Activated T-helper 17 cell treated with anti-CD3 and anti-CD28 coated beads, Interleukin-2, amount 50 U/mL, for 72 hours (primary cell): ENCODE data around the gene EGFLAM. TPM values are rescaled to one million over a fixed set of nuclear protein-coding genes. Genes with fewer than 3 reads are reported as not detected.

ENCODE experiments used
- ATAC-seq: fragments of 150-1000 bp; cut with Tn5 transposase; replicated peaks from 2 replicates; pipeline ENCODE4 v1.10.0; 2021; ENCODE audit warnings: mild to moderate bottlenecking, moderate library complexity
- H3K27ac Mint-ChIP-seq: one replicate; pipeline ENCODE4 v1.8.0; 2022; ENCODE audit warnings: mixed read lengths
- H3K27me3 Mint-ChIP-seq: one replicate; pipeline ENCODE4 v1.8.0; 2022; ENCODE audit warnings: mixed read lengths
- H3K36me3 Mint-ChIP-seq: one replicate; pipeline ENCODE4 v1.8.0; 2022; ENCODE audit warnings: low read depth, mild to moderate bottlenecking, mixed read lengths
- H3K4me1 Mint-ChIP-seq: one replicate; pipeline ENCODE4 v1.8.0; 2022; ENCODE audit warnings: mixed read lengths
- H3K4me3 Mint-ChIP-seq: one replicate; pipeline ENCODE4 v1.8.0; 2022; ENCODE audit warnings: mild to moderate bottlenecking, mixed read lengths
- H3K9me3 Mint-ChIP-seq: one replicate; pipeline ENCODE4 v1.8.0; 2022; ENCODE audit warnings: mixed read lengths
- total RNA-seq, 2 donors: library from RNA; stranded (reverse); gene quantifications; one replicate each; pipeline ENCODE4 v1.2.3, GENCODE V29; 2022

Gene EGFLAM
- total RNA-seq, 2 donors from 2014 or later = not detected

DNA sequence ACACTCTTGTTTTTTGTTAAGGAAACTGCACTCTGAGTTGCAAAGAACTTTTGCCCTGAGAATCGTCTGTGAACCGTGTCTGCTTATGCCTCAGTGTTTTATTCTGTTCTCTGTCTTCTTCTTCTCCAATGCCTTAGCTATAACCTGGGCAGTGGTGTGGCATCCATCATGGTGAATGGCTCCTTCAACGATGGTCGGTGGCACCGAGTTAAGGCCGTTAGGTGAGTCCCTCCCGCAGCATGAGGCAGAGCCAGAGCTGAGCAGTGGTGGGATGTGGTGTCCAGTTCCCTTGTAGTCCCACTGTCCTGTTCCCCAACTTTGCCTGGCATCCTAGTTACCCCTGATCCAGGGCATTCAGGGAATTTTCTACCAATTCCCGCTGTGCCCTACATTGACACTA, 199.8 kb downstream of the EGFLAM start:
- Mint-ChIP-seq H3K27me3 (peaks cover 44% of the 10 kb centered on the region), H3K4me1 (peaks cover 8% of the 10 kb centered on the region), H3K27ac (no peak overlapping the region), H3K4me3 (no peak overlapping the region), H3K36me3 (no peaks in the 10 kb centered on the region), H3K9me3 (peaks cover 3% of the 10 kb centered on the region)
- ATAC-seq = no peak

DNA sequence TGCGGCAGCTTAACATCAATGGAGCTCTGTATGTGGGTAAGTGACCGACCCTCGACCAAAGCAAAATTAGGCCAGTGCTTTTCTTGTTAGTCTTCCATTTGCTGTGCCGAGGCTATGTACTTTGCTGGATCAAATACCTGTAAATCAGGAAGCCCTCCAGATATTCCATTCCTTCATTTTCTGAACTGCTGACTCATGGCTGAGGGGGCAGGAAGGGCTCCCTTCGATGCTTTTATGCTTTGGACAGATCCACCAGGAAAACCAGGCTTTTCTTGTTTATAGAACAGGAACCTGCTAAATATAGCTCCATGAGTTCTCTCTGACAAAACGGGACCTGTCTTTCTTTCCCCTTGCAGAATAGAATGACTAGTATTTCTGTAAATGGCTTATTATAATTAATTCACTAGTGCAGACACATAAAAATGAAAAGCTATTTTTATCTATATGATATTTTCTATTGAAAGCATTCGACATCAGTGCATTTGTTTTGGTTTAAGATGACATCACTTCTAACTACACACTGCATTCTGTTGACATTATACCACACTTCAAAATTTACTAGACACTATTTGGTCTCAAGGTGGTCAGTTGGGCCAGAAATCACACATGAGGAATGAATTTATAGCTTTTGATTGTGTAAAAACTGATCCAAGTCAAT, 204.7 kb downstream of the EGFLAM start:
- no peaks in the 10 kb centered on the region for H3K36me3 Mint-ChIP-seq
- peaks cover 21% of the 10 kb centered on the region for H3K27me3 Mint-ChIP-seq
- no peaks in the 10 kb centered on the region for H3K4me1 Mint-ChIP-seq
- H3K27ac Mint-ChIP-seq = no peak overlapping the region
- peaks cover 3% of the 10 kb centered on the region for H3K9me3 Mint-ChIP-seq
- no peak for ATAC-seq
- H3K4me3 Mint-ChIP-seq = no peak overlapping the region

DNA sequence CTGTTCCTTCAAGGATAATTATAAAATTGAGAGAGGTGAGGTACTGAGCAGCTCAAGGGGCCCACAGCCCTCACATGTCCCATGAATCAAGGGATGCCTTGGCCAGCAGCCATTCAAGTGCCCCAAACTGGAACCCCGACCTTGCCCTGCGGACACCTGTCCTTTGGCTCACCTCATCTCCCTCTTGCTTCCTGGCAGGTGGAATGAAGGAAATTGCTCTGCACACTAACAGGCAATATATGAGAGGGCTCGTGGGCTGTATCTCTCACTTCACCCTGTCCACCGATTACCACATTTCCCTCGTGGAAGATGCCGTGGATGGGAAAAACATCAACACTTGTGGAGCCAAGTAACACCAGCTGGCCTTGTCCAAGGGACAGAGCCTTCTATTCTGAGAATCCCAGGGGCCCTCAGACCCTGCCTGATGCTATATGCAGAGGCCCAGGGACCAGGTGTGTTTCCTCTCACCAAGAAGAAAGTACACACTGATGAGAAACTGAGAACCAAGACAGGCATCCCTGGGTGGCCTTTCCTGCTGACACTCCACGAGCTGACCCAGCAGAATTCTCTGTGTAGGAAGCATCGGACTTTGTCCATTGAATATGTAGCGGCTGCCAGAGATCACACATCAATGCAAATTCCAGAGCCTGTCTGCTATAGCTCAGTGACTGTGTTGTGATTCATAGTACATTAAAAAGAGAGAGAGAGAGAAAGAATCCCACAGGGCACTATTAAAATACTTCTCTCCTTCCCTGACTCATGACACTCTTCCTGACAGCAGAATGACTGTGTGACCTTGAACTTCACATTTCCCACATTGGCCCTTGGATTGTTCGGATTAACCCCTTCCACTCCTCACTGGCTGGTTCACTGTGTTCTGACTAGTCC, 205.5 kb downstream of the EGFLAM start:
- no peak for ATAC-seq
- Mint-ChIP-seq H3K27ac (no peak overlapping the region), H3K4me1 (no peaks in the 10 kb centered on the region), H3K27me3 (peaks cover 21% of the 10 kb centered on the region), H3K36me3 (no peaks in the 10 kb centered on the region), H3K9me3 (peaks cover 3% of the 10 kb centered on the region), H3K4me3 (no peak overlapping the region)

DNA sequence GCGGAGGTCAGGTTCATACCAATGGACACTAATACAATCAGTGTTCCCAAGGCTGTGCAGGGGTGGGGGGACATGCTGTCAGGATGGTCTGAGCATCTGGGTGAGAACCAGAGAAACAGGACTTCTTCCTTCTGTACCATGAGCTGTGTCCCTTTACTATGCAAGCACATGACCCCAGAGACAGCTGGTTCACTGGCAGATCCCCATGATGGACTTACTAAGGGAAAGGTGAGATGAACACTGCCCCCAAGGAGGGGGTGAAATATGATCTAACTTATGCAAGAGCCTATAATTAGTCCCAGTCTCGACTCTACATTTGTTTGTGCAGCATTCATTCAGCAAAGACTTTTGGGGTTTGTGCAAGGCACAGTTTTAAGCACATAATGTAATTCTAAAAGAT, 206.7 kb downstream of the EGFLAM start:
- Mint-ChIP-seq H3K27me3 (peaks cover 17% of the 10 kb centered on the region), H3K4me1 (no peaks in the 10 kb centered on the region), H3K4me3 (no peak overlapping the region), H3K9me3 (peaks cover 3% of the 10 kb centered on the region), H3K36me3 (no peaks in the 10 kb centered on the region), H3K27ac (no peak overlapping the region)
- no peak for ATAC-seq

DNA sequence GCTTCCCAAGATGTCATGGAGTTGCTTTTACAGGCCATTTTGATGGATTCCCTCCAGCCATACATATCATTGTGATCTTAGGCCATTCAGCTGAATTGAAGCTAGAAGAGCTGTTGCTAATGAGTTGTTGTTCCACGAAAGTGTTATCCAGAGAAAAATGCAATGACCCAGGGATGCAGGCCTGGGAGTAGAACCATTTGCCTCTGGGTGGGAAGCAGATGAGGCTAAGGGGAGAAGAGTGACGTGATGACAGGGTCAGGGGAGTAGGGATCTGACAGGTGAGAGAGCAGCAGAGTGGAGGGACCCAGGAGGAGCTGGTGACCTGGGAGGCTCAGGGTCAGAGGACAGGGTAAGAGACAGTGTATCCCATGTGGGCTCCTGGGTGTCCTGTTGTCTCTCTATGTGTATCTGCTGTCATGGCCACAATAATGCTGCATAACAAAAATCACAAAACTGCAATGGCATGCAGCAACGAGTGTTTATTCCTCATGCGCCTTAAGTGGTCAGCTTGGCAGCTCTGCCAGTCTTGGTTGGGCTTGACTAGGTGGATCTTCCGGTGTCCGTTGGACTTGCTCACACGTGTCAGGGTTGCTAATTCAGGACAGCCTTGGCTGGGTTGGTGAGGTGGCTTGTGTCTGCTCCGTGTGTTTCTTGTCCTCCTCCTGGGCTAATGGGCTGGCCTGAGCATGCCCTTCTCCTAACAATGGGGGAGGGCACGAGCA, 207.5 kb downstream of the EGFLAM start:
- H3K36me3 Mint-ChIP-seq = no peaks in the 10 kb centered on the region
- H3K9me3 Mint-ChIP-seq = no peaks in the 10 kb centered on the region
- H3K27me3 Mint-ChIP-seq = peaks cover 11% of the 10 kb centered on the region
- no peak overlapping the region for H3K4me3 Mint-ChIP-seq
- no peak for ATAC-seq
- H3K4me1 Mint-ChIP-seq = no peaks in the 10 kb centered on the region
- no peak overlapping the region for H3K27ac Mint-ChIP-seq

DNA sequence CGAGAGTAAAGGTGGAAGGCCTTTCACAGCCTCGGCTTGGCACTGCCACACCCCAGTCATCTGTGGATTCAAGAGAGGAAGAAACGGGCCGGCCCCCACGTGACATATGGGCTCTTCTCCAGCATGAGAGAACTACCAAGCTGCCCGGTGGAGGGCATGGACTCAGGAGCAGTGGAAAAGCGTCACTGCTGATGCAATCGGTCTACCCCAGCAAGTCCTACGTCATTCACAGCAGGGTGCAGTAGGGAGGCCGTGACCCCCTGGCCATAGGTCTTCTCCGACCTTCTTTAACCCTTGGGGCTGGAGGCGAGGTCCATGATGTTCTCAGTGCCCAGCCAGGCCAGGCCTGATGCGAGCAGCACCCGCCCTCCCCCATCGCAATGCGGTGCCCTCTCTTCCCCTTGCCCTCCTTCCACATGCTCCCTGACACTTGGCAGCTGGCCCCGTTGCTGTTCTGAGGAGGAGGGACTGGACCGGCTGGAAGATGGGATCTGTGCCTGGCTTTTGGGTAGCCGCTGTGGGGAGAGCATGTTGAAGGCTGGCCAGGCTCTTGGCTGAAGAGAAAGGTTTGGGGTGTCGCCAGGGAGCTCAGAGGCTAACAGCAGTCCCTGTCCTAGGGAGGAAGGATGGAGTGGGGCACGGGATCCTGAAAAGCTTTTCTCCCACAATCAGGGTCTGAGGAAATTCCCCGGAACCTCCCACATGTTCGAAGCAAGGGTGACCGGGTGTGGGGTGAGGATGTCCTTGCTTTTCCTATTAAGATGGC, 208.2 kb downstream of the EGFLAM start:
- Mint-ChIP-seq H3K27me3 (peaks cover 11% of the 10 kb centered on the region), H3K27ac (no peak overlapping the region), H3K9me3 (no peaks in the 10 kb centered on the region), H3K4me3 (no peak overlapping the region), H3K4me1 (no peaks in the 10 kb centered on the region), H3K36me3 (no peaks in the 10 kb centered on the region)
- no peak for ATAC-seq

DNA sequence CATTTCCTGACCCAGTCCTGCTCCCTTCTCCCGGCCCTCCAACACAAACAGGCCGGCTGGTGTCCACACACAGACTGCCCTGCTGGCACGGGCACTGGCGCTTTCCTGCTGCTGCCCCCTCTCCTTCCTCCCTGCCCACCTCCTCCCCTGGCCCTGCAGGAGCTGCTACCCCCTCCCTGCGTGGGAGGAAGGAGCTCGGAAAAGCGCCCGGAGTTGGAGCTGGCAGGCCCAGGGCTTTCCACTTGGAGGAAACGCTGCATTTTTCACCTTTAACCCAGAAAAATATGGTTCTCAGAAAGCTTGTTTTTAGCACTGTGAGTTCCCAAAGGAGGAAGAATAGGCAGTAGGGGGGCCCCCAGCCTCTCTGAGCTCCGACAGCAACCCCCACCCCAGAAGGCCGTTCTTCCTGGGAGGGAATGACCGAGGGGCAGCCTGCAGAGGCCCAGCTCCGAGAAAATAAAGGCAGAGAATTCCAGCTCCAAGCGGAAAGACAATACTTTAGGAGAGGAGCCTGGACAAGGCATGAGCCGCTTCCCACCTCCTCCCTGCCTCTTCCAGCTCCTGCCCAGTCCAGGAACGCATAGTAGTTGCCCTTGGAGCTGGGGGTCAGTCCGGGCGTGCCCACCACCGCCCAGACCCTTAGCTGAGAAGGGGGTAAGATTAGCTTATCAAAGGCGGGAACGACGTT, 209.1 kb downstream of the EGFLAM start:
- Mint-ChIP-seq H3K36me3 (no peaks in the 10 kb centered on the region), H3K4me3 (no peak overlapping the region), H3K27me3 (peaks cover 11% of the 10 kb centered on the region), H3K4me1 (no peaks in the 10 kb centered on the region), H3K27ac (no peak overlapping the region), H3K9me3 (no peaks in the 10 kb centered on the region)
- ATAC-seq = no peak

DNA sequence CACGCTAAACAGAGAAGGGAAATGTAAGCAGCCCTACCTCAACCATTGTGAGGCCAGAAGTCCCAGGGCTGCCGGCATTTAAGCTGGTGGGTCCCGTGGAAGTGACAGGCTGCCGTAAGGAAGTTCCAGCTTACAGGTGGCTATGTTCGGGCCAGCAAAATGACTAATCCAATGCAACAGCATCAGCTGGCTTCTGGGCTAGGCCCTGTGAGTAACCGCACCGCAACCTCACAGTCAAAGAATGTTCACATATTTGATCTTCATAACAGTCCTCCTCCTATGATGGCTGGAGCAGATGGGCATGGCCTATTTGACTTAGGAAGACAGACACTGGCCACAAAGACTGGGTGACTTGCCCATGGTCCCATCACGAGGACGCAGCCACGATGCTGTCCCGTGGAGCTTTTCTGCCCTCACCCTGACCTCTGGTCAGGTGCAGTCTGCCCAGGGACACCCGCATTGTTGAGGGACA, 209.9 kb downstream of the EGFLAM start:
- H3K27ac Mint-ChIP-seq = no peak overlapping the region
- ATAC-seq = no peak
- no peak overlapping the region for H3K4me3 Mint-ChIP-seq
- H3K36me3 Mint-ChIP-seq = no peaks in the 10 kb centered on the region
- no peaks in the 10 kb centered on the region for H3K9me3 Mint-ChIP-seq
- H3K27me3 Mint-ChIP-seq = peaks cover 7% of the 10 kb centered on the region
- H3K4me1 Mint-ChIP-seq = no peaks in the 10 kb centered on the region

DNA sequence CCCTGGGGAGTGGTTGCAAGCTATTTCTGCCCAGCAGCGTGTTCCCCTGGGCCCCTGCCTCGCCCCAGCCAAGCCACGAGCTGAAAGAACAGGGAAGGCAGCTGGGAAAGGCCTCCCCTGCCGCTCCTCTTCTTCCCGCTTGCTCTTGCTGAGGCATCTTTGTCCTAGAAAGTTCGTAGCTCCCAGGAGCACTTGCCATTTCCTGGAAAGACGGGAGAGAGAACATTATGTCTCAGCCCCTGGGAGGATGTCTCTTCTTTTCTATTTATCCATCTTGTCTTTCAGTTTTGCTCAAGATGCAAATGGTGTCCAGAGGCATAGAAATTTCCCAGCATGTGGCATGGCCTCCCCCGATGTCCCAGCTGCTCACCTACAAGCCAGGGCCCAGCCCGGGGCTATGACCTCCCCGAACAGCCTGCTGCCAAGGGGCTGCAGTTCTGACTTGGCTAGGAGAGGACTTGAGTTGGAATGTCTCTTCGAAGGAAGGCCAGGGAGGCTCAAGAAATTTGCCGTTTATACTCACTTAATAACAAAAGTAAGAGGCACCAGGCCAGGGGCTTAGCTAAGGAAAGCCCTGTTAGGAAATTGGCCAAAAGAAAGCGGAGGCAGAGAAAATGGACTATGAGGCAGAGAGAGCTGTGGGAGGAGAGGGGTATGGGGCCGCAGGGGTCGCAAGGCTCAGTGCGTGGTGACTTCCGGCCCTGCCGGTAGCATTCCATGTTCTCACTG, 210.8 kb downstream of the EGFLAM start:
- H3K27me3 Mint-ChIP-seq = peaks cover 11% of the 10 kb centered on the region
- H3K27ac Mint-ChIP-seq = no peak overlapping the region
- no peaks in the 10 kb centered on the region for H3K4me1 Mint-ChIP-seq
- no peak for ATAC-seq
- H3K9me3 Mint-ChIP-seq = no peaks in the 10 kb centered on the region
- no peak overlapping the region for H3K4me3 Mint-ChIP-seq
- H3K36me3 Mint-ChIP-seq = no peaks in the 10 kb centered on the region

DNA sequence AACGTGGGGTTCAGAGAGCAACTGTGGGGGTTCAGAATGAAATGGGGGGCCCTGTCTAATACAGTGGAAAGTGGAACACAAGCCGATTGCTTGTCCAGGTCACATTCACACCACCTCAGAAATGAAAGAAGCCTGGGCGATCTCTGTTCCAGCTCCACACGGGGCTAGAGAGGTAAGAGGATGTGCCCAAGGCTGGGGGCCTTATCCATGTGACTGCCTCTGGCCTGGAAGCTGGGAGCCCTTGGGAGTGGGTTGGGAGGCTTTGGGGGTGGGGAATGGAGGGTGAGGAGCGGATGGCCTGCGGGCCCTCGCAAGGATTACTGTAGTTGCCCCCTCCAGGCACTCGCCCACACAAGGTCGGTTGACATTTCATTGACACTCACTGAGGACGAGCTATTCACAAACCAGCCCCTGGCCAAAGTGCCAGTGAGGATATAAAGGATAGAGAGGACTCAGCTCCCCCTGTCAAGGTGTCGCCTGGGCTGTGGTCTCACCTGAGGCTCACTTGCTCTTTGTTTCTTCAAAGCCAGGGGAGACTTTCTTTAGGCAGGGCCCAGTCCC, 211.4 kb downstream of the EGFLAM start:
- no peak for ATAC-seq
- Mint-ChIP-seq H3K27ac (no peak overlapping the region), H3K36me3 (no peaks in the 10 kb centered on the region), H3K4me1 (no peaks in the 10 kb centered on the region), H3K27me3 (peaks cover 14% of the 10 kb centered on the region), H3K9me3 (no peaks in the 10 kb centered on the region), H3K4me3 (no peak overlapping the region)

DNA sequence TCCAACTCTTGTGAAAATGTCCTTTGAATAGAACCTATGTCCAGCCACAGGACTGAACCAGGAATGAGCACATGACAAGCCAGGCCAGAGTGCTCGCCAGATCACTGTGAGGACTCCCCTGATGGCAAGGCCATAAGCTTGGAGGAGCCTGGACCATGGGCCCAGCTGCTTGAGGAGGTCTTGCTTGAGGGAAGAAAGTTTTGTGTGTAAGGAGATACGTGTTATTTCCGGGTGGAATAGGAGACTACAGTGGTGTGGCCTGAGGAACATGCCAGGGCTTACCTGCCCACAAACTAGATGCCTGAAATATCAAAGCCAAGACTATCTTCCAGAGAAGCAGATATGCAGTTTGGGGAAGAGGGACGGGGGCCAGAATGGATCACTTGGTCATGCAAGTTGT, 213.3 kb downstream of the EGFLAM start:
- Mint-ChIP-seq H3K36me3 (no peaks in the 10 kb centered on the region), H3K27me3 (peaks cover 18% of the 10 kb centered on the region), H3K27ac (no peak overlapping the region), H3K4me3 (no peak overlapping the region), H3K9me3 (no peaks in the 10 kb centered on the region), H3K4me1 (no peaks in the 10 kb centered on the region)
- no peak for ATAC-seq

DNA sequence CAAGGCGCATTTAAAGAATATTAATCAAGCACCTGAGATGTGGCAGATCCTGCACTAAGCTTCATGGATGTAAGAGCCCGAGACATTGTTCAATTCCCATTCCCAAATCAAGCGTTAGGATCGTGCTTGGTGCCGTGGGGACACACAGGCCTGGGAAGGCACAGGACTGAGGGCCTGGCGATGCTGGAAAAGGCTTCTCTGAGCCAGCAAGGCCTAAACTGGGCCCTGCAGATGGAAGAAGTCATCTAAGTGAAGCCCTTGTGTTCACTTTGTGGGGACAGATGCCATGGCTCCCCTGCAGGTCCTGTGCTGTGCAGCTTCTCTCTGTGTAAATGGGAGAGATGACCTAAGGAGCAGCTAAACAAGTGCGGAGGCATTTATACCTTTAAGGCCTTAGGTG, 214.2 kb downstream of the EGFLAM start:
- ATAC-seq = no peak
- H3K9me3 Mint-ChIP-seq = no peaks in the 10 kb centered on the region
- no peak overlapping the region for H3K27ac Mint-ChIP-seq
- no peaks in the 10 kb centered on the region for H3K4me1 Mint-ChIP-seq
- H3K27me3 Mint-ChIP-seq = peaks cover 18% of the 10 kb centered on the region
- no peaks in the 10 kb centered on the region for H3K36me3 Mint-ChIP-seq
- no peak overlapping the region for H3K4me3 Mint-ChIP-seq

DNA sequence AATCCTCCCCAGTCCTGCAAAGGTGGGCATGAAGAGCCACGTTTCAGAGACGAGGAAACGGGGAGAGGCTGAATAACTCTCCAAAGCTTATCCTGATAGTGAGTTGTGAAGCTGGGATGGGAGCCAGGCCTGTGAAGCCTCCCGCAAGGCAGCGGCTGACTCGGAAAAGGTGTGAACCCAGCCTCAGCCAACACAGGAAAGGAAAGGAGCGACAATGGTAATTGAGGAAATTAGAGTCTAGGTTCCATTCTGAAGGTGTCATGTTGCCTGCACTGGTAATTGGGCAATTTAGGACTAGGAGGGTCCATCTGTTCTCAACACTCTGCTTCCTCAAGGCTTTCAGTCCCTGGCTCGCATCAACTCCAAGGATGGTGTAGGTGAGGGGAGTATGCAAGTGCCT, 214.6 kb downstream of the EGFLAM start:
- Mint-ChIP-seq H3K36me3 (no peaks in the 10 kb centered on the region), H3K27me3 (peaks cover 19% of the 10 kb centered on the region), H3K4me3 (no peak overlapping the region), H3K4me1 (no peaks in the 10 kb centered on the region), H3K27ac (no peak overlapping the region), H3K9me3 (no peaks in the 10 kb centered on the region)
- ATAC-seq = no peak
